SK-N-SH treated with all-trans-retinoic acid at 6 μM for 48 hours (cell line): ENCODE results near the gene ACTC1.
A peak's percentile ranks its signal among the peaks of the same experiment; 100 is the strongest.
"Not testable (repeated sequence)": the region's sequence is repeated elsewhere in the genome, so short reads cannot be mapped to it uniquely, and the experiment has no call there.

Experiments used
- ATAC-seq: fragments of 200-7000 bp; cut with Tn5 transposase; 3 replicates; pipeline ENCODE4 v1.9.1; 2020; ENCODE audit warnings: mild to moderate bottlenecking, moderate library complexity
- BACH2 ChIP-seq: fragments of 250-450 bp; sonication (Bioruptor Pico); IDR thresholded peaks from 2 replicates; pipeline ENCODE4 v1.9.0; 2021; ENCODE audit warnings: mild to moderate bottlenecking, borderline replicate concordance
- CSDC2 ChIP-seq: fragments of 250-450 bp; sonication (Bioruptor Pico); IDR thresholded peaks from 2 replicates; pipeline ENCODE4 v1.5.0; 2020; ENCODE audit warnings: mild to moderate bottlenecking, moderate library complexity
- ESRRG ChIP-seq: fragments of 250-450 bp; sonication (Bioruptor Pico); IDR thresholded peaks from 2 replicates; pipeline ENCODE4 v1.6.1; 2021; ENCODE audit warnings: mild to moderate bottlenecking
- GLIS3 ChIP-seq: fragments of 250-450 bp; sonication (Bioruptor Pico); IDR thresholded peaks from 2 replicates; pipeline ENCODE4 v1.5.0; 2020; ENCODE audit warnings: mild to moderate bottlenecking, moderate library complexity
- ISL1 ChIP-seq: fragments of 250-450 bp; sonication (Bioruptor Pico); IDR thresholded peaks from 2 replicates; pipeline ENCODE4 v2.1.2; 2022; ENCODE audit warnings: mild to moderate bottlenecking, moderate library complexity
- OSR1 ChIP-seq: fragments of 250-450 bp; sonication (Bioruptor Pico); IDR thresholded peaks from 2 replicates; pipeline ENCODE4 v1.8.0; 2022; ENCODE audit warnings: moderate library complexity, mild to moderate bottlenecking, inconsistent platforms
- PATZ1 ChIP-seq: fragments of 250-450 bp; sonication (Bioruptor Pico); IDR thresholded peaks from 2 replicates; pipeline ENCODE4 v1.8.0; 2020; ENCODE audit warnings: mild to moderate bottlenecking, moderate library complexity, borderline replicate concordance
- POU6F1 ChIP-seq: fragments of 250-450 bp; sonication (Bioruptor Pico); IDR thresholded peaks from 2 replicates; pipeline ENCODE4 v1.8.0; 2021; ENCODE audit warnings: low read depth, mild to moderate bottlenecking, moderate library complexity, borderline replicate concordance
- PPARA ChIP-seq: fragments of 250-450 bp; sonication (Bioruptor Pico); IDR thresholded peaks from 2 replicates; pipeline ENCODE4 v1.5.0; 2020; ENCODE audit warnings: mild to moderate bottlenecking, borderline replicate concordance
- SNAI2 ChIP-seq: fragments of 250-450 bp; sonication (Bioruptor Pico); IDR thresholded peaks from 2 replicates; pipeline ENCODE4 v1.5.0; 2020; ENCODE audit warnings: mild to moderate bottlenecking, moderate library complexity
- TCF4 ChIP-seq: fragments of 250-450 bp; sonication (Bioruptor Pico); IDR thresholded peaks from 2 replicates; pipeline ENCODE4 v1.8.0; 2021; ENCODE audit warnings: mild to moderate bottlenecking, moderate library complexity, borderline replicate concordance
- TOX ChIP-seq: fragments of 250-450 bp; sonication (Bioruptor Pico); IDR thresholded peaks from 2 replicates; pipeline ENCODE4 v1.8.0; 2021; ENCODE audit warnings: mild to moderate bottlenecking, moderate library complexity, borderline replicate concordance
- TSHZ2 ChIP-seq: fragments of 250-450 bp; sonication (Bioruptor Pico); IDR thresholded peaks from 2 replicates; pipeline ENCODE4 v1.5.0; 2020; ENCODE audit warnings: mild to moderate bottlenecking, moderate library complexity
- ZC3H10 ChIP-seq: fragments of 250-450 bp; sonication (Bioruptor Pico); IDR thresholded peaks from 2 replicates; pipeline ENCODE4 v1.5.1; 2021; ENCODE audit warnings: mild to moderate bottlenecking, moderate library complexity
- ZFP3 ChIP-seq: fragments of 250-450 bp; sonication (Bioruptor Pico); IDR thresholded peaks from 2 replicates; pipeline ENCODE4 v1.5.0; 2020; ENCODE audit warnings: mild to moderate bottlenecking, moderate library complexity
- ZFP30 ChIP-seq: fragments of 450-650 bp; formaldehyde crosslinking; IDR thresholded peaks from 2 replicates; pipeline ENCODE4 v1.5.0; 2022; ENCODE audit warnings: mild to moderate bottlenecking, moderate library complexity
- ZNF565 ChIP-seq: fragments of 450-650 bp; formaldehyde crosslinking; conservative IDR thresholded peaks from 2 replicates; pipeline ENCODE4 v1.5.0; 2020; ENCODE audit warnings: low read depth, mild to moderate bottlenecking, moderate library complexity
- TF ChIP-seq, protein P1 (sequence below): fragments of 250-450 bp; sonication (Bioruptor Pico); IDR thresholded peaks from 2 replicates; pipeline ENCODE4 v1.5.1; 2020; ENCODE audit warnings: low read depth, mild to moderate bottlenecking, moderate library complexity
- TF ChIP-seq, protein P2 (sequence below): fragments of 250-450 bp; sonication (Bioruptor Pico); IDR thresholded peaks from 2 replicates; pipeline ENCODE4 v1.5.1; 2021; ENCODE audit warnings: mild to moderate bottlenecking, moderate library complexity

Gene ACTC1

GRCh38 chr15:34812868-34813365, 17.6 kb upstream of the ACTC1 start:
- ATAC-seq, result not testable (repeated sequence)
- TF ChIP-seq TCF4, result peak; percentile 19; the same call in 1 of the 2 replicates

- no peak for ATAC-seq
- TF ChIP-seq ESRRG (CRISPR knock-in tag) (no peak), ZNF565 (CRISPR knock-in tag) (no peak), POU6F1 (CRISPR knock-in tag) (no peak), GLIS3 (CRISPR knock-in tag) (no peak), CSDC2 (no peak), ISL1 (CRISPR knock-in tag) (no peak)
These were observed 17.0 kb upstream of the ACTC1 start for GRCh38 chr15:34812369-34812768.

DNA sequence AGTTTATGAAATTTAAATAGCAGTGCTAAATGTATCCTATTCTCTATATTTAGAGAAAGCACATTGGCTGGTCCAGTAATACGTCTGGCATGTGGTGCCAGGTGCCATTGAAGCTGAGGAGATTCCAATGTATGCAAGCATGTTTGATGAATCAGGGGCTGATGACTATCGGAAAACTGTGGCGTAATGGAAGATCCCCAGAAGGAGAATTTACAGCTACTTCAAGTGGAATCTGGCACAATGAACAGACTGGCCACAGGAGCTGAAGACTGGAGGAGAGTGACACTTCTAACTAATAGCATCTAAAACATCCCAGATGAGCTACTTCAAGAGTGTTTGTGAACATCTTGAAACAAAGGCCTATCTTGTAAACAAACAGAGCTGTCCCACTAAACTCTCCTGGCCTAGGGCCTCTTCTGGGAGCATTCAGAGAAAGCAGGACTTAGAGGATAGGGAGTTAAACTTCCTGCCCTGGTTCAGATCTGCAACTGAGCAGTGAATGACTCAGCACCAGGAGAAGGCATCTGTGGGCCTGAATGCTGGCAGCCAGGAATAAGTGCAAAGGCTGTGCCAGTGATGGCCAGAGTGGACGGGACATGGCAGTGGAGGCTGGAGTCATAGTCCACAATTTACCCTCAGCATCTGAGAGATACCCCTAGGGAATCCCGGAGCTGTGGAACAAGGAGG, 15.2 kb upstream of the ACTC1 start:
- TF ChIP-seq, protein P1, sequence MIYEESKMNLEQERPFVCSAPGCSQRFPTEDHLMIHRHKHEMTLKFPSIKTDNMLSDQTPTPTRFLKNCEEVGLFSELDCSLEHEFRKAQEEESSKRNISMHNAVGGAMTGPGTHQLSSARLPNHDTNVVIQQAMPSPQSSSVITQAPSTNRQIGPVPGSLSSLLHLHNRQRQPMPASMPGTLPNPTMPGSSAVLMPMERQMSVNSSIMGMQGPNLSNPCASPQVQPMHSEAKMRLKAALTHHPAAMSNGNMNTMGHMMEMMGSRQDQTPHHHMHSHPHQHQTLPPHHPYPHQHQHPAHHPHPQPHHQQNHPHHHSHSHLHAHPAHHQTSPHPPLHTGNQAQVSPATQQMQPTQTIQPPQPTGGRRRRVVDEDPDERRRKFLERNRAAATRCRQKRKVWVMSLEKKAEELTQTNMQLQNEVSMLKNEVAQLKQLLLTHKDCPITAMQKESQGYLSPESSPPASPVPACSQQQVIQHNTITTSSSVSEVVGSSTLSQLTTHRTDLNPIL (CRISPR knock-in tag), result no peak
- TF ChIP-seq POU6F1 (CRISPR knock-in tag) (no peak), ISL1 (CRISPR knock-in tag) (no peak), SNAI2 (CRISPR knock-in tag) (no peak), TOX (CRISPR knock-in tag) (peak; percentile 82; the same call in 1 of the 2 replicates), ZNF565 (CRISPR knock-in tag) (no peak), ZFP3 (CRISPR knock-in tag) (peak; percentile 45; the same call in 1 of the 2 replicates), BACH2 (no peak), ZFP30 (CRISPR knock-in tag) (no peak), CSDC2 (no peak), ZC3H10 (peak; percentile 79; the same call in 1 of the 2 replicates), PATZ1 (CRISPR knock-in tag) (no peak), OSR1 (CRISPR knock-in tag) (no peak; the same call in 1 of the 2 replicates), PPARA (CRISPR knock-in tag) (no peak), GLIS3 (CRISPR knock-in tag) (no peak), TSHZ2 (no peak), ESRRG (CRISPR knock-in tag) (no peak)
- TF ChIP-seq, protein P2, sequence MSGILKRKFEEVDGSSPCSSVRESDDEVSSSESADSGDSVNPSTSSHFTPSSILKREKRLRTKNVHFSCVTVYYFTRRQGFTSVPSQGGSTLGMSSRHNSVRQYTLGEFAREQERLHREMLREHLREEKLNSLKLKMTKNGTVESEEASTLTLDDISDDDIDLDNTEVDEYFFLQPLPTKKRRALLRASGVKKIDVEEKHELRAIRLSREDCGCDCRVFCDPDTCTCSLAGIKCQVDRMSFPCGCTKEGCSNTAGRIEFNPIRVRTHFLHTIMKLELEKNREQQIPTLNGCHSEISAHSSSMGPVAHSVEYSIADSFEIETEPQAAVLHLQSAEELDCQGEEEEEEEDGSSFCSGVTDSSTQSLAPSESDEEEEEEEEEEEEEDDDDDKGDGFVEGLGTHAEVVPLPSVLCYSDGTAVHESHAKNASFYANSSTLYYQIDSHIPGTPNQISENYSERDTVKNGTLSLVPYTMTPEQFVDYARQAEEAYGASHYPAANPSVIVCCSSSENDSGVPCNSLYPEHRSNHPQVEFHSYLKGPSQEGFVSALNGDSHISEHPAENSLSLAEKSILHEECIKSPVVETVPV, result no peak
- TF ChIP-seq, all 23 proteins: peak for 3
- ATAC-seq, result peak; percentile 91
